Muscle of back (tissue), 13 donors: Measurements from ENCODE around the gene PTCHD4. TPM values are rescaled to one million over a fixed set of nuclear protein-coding genes. Genes with fewer than 3 reads are reported as not detected.
A peak's percentile ranks its signal among the peaks of the same experiment; 100 is the strongest.
"Not testable (repeated sequence)": the region's sequence is repeated elsewhere in the genome, so short reads cannot be mapped to it uniquely, and the experiment has no call there.

ENCODE experiments used
- DNase-seq, 3 donors: peaks; one replicate each; pipeline versions ENCODE4 v3.0.0 to v3.0.0-alpha.2; 2013
- long read RNA-seq, 9 donors: transcript quantifications; one replicate each; lab custom pipeline, GENCODE V29; 2026
- polyA plus RNA-seq, 10 donors: library from polyadenylated mRNA; unstranded; fragments of 120-200 nt; gene quantifications; one replicate each; pipeline ENCODE4 v1.2.1, GENCODE V29; 2013; ENCODE audit not compliant: insufficient read length in 10 of 10

Gene PTCHD4
- polyA plus RNA-seq = 1 to 10 TPM in 4 of 10 donors, under 1 TPM in 6; 0.51 to 3.8 (median 0.86) TPM
- long read RNA-seq, donor 1 = 0 reads
- long read RNA-seq, donor 2 = 0 reads
- long read RNA-seq, donor 3 = 0 reads
- long read RNA-seq, donor 4 = 0 reads
- long read RNA-seq, donor 5 = 0 reads
- long read RNA-seq, donor 6 = 0 reads
- long read RNA-seq, donor 7 = 0 reads
- long read RNA-seq, donor 8 = 0 reads
- long read RNA-seq, donor 9 = 0 reads

DNA sequence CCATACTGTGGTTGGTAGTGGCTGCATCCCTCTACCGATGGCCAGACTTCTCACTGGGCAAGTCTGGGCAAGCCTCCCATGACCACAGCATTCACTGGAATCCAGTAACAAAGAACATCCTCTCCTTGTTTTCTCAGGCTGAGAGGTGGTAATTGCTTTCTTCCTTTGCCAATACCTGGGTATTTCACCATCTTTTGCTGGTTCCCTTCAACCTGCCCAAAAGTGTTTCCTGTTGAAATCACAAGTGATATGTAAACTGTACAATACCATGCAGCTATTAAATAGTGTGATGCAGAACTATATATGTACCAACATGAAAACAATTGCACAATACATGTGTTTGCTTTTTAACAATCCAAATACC is at the start of gene PTCHD4:
PTCHD4 (minus strand) TSS at position 55 of the 364 bp plus-strand sequence. CDS start 42,240 bp downstream, outside the sequence.
- DNase-seq = no peak

- DNase-seq = peak in 1 of 3 donors; percentile 10
These were observed 40.1 kb upstream of the PTCHD4 start for GRCh38 chr6:48151142-48151541.

DNA sequence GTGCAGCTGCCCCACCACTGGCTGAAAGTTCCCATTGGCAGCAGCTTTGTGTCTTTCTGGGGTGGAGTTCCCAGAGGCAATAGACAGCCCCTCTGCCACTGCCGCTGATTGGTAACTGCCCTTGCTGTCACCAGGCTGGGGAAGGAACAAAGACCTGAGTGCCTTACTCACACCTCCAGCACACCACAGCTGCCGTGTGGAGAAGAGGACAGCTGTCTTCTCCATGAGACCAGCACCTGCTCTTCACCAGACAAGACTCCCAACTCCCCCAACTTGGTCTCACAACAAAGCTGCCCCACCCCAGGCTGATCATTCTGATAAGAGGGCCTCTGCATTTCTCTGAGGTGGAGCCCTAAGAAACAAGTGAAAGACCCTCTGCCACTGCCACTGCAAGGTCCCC is 39.7 kb upstream of the PTCHD4 start:
- no peak for DNase-seq

DNA sequence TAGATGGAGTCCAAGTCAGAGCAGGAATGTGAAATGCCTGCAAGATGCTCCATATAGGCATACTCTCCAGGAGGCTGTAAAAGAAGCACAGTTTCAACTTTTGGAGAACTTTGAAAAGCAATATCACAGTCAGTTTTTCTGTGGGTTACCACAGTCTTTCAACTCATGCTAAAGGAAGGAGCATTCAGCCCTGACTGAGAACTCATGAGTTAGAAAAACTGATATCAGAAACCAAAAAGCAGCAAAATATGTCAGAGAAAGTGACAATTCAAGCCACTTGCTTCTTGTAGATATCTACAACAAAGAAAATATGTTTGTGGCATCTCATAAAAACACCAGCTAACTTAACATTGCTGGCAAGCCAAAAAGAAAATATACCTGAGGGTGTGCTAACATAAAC is 36.1 kb upstream of the PTCHD4 start:
- no peak for DNase-seq

GRCh38 chr6:48144021-48144420 is 33.0 kb upstream of the PTCHD4 start:
- DNase-seq = no peak

DNA sequence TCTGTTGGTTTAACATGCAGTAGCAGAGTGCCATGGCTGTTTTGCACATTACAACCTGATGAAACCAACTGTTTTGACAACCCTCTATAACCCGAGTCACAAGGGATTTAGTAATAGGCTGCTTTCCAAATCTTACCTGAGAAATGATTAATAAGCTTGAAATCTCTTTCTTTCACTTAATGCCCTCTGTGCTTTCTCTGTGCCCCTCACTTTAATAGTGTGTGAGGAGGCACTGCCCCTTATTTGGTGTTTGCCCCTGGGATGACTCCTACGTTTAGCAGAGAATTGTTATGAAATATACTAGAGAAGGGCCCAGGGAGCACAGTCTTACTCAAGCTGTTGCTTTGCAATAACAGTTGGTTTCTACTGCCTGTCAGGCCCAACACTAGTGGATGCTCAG is 31.0 kb upstream of the PTCHD4 start:
- DNase-seq = no peak

DNA sequence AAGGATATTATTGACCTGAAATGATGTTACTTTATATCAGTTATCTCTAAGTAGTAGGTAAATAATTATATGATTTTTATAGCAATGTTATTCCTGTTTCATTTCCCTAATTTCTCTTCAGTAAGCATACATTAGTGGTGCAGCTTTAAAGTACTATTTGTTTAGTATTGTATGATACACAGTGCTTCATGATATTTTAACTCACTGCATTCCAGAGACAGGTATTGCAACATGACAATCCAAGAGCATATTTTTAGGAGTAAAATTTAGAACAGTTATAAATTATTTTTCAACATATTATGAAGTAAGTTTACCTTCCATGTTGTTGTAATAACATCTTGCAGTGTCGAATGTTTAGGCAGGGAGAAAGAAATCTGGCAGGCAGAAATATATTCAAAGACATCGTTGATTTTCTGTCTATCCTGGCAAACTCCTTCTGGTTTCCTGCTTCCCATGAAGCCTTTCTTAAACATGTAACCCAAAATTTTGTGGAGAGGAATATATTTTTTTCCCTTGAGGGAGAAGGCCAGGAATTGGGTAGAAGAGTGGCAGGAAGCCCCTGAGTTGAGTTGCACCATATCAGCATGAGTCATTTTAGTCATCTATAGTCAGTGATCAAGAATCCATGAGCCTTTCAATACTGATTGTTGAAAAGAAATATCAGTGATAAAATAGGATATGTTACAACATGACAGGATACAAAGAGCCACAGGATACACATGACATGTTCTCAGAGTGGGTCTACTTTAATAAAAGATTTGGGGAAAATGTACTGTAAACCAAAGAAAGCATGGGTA is 29.0 kb upstream of the PTCHD4 start:
- DNase-seq = no peak

- DNase-seq = no peak
These were observed 25.9 kb upstream of the PTCHD4 start for GRCh38 chr6:48136856-48137255.

- peak in 1 of 3 donors; percentile 4 for DNase-seq
These were observed 24.5 kb upstream of the PTCHD4 start for GRCh38 chr6:48135323-48136084.

GRCh38 chr6:48134246-48134645 is 23.2 kb upstream of the PTCHD4 start:
- no peak for DNase-seq

DNA sequence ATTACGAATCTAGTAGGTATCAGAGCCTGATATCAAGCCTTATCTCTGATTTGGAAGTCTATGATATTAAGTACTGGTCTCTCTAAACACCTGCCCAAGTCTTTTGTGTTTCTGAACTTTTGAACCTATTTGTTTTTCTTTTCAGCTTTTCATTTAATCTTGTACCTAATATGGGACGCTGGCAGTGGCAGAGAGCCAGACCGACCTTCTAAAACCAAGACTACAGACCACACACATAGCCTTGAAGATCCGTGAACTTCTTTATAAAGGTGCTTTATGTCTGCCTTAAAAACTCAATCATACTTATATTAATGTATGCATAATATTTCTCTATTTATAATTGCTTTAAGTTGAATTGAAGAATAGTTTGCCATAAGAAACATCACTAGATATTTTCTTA is 12.6 kb upstream of the PTCHD4 start:
- no peak for DNase-seq

GRCh38 chr6:48121983-48122749 is 11.2 kb upstream of the PTCHD4 start:
- DNase-seq = not testable (repeated sequence)

DNA sequence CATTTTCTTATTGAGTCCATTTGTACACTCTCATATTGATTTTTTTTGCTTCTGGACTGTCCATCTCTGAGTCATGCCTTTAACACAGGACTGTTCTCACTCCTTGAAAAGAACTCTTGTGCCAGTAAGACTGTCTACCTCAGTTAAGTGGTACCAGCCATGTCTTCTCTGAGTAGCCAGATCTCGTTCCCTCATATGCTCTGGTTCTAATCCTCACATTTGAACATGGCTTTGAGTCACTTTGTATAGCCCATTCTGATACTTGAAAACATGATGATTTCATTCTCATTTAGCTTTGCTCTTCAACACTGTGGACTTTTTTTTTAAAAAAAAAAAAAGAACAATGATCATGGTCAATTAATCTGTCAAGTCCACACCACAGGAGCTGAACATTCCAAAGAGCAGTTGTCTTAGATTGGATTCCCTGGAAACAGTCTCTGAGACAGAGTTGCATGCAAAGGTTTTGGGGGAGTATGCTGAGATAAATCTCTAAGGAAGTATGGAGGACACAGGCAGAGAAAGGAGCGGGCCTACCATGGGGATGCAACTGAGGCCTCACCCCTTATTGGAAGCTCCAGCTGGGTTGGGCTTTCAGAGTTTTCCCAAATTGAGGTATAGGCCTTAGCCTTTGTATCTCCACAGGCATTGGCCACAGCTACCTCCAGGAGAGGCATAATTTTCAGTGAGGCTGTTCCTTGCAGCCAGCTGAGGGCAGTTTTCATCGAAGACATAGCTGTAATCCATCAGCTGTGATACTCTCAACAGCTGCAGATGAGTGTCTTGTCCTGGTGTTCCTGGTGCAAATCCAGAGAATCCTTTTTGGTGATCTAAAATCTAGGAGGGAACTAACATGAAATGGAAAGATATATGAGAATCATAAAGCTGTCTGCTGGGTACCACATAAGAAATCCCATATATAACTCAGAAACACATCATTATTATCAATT is 6.0 kb upstream of the PTCHD4 start:
- DNase-seq = no peak

DNA sequence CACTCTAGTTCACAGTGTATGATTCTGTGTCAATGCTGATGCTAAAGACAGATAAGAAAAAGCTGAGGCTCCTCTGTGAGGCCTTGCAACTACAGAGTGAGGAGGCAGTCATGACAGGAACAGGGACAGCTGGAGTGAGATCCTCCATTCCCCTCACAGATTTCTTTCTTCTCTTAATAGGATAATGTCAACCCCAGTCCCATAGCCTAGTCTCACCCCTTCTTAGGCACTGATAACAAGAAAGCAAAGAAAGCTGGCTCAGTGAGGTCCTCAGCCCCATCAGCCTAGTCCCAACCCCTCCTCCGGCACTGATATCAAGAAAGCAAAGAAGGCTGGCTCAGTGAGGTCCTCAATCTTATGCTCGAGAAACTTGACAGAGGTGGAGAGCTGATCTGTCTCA is 2.1 kb upstream of the PTCHD4 start:
- DNase-seq = no peak

DNA sequence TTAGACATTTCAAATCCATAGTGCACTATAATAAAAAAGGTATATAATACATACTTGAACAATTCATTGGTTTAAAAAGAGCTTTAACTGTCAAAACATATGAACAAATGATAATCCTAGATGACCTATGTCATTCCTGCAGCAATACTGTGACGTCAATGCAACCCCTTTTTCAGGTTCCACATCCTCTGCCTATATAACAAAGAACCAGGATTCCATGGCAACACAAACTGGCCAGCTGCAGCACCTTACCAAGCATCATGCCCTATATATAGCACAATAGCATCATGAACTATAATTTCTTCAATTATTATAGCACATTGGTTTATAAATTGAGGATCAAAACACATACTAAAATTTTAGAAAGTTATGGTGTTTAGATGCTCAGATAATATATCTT is 578 bp upstream of the PTCHD4 start:
- DNase-seq = no peak

- DNase-seq = no peak
These were observed 408 bp downstream of the PTCHD4 start for GRCh38 chr6:48110436-48111142.

DNA sequence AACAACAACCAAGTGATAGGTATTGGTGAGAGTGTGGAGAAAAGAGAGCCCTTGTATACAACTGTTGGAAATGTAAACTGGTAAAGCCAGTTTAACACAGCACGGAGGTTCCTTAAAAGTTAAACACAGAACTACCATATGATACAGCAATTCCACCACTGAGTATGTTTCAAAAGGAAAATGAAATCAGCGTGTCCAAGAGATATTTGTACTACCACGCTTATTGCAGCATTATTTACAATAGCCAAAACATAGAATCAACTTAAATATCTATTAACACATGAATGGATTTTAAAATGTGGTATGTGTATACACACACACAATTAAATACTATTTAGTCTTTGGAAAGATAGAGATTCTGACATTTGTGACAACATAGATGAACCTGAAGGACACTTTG is 1.1 kb downstream of the PTCHD4 start:
- no peak for DNase-seq

GRCh38 chr6:48102476-48103195 is 8.4 kb downstream of the PTCHD4 start:
- not testable (repeated sequence) for DNase-seq

GRCh38 chr6:48101290-48101689 is 9.7 kb downstream of the PTCHD4 start:
- DNase-seq = no peak

DNA sequence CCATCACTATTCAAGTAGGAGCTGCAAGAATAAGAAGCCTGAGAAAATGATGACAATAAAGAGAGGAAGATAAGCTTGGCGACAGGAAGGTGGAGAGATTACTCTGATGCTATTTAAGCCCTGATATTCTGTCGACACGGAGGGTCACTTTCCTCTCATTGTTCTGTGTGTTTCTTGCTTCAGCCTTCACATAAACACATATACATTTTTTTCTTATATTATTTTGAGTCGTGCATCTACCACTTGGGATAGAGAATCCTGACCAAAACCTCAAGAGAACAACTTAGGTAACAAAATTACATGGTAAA is 10.5 kb downstream of the PTCHD4 start:
- DNase-seq = no peak
